Mesothelial cell of epicardium (in vitro differentiated cells): ENCODE data around the gene SLX4IP. TPM values are rescaled to one million over a fixed set of nuclear protein-coding genes. Genes with fewer than 3 reads are reported as not detected.
A peak's percentile ranks its signal among the peaks of the same experiment; 100 is the strongest.

ENCODE experiments used
- DNase-seq, 2 experiments: peaks; one replicate each; pipeline ENCODE4 v3.0.0; 2021; ENCODE audit warnings: low spot score in 2 of 2; ENCODE audit not compliant: unreplicated experiment in 2 of 2
- H3K27ac Mint-ChIP-seq: 2 replicates; pipeline ENCODE4 v1.8.0; 2021; ENCODE audit warnings: mixed read lengths
- H3K27me3 Mint-ChIP-seq: 2 replicates; pipeline ENCODE4 v1.8.0; 2021; ENCODE audit warnings: low read depth, mixed read lengths
- H3K36me3 Mint-ChIP-seq: 2 replicates; pipeline ENCODE4 v1.8.0; 2021; ENCODE audit warnings: mixed read lengths
- H3K4me1 Mint-ChIP-seq: 2 replicates; pipeline ENCODE4 v1.8.0; 2021; ENCODE audit warnings: mixed read lengths
- H3K4me3 Mint-ChIP-seq: 2 replicates; pipeline ENCODE4 v1.8.0; 2021; ENCODE audit warnings: mild to moderate bottlenecking, moderate library complexity, mixed read lengths
- H3K9me3 Mint-ChIP-seq: 2 replicates; pipeline ENCODE4 v1.8.0; 2021; ENCODE audit warnings: mixed read lengths
- CTCF ChIP-seq: fragments of 200-600 bp; sonication (generic); IDR thresholded peaks from one replicate; pipeline ENCODE4 v1.5.0; 2021; ENCODE audit warnings: antibody characterized with exemption; ENCODE audit not compliant: unreplicated experiment
- total RNA-seq: library from RNA; stranded (reverse); gene quantifications from 3 replicates; pipeline ENCODE4 v1.2.1, GENCODE V29; 2021

SLX4IP gene
- total RNA-seq, 1 donor from 2014 or later = 10.4 TPM

DNA sequence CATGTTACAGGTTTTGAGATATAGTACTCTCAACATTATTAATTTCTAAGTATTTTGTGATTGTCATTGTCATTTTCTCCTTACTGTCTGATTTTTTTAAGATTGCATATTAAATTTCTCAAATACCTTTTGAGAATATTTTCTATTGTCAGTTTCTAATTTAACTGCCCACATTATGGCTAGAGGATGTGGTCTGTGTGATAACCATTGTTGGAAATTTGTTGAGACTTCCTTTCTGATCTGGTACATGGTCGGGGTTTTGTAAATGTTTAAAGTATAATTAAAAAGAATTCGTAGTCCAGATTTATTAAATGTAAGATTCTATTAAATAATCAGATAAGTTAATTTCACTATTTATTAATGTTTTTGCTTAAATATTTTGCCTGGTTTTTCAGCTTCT, 60.1 kb downstream of the SLX4IP start:
- H3K27ac Mint-ChIP-seq = no peak overlapping the region
- H3K9me3 Mint-ChIP-seq = no peaks in the 10 kb centered on the region

GRCh38 chr20:10496465-10496864, 61.4 kb downstream of the SLX4IP start:
- no peak for DNase-seq

More for the DNA sequence above, 60.1 kb downstream of the SLX4IP start:
- H3K4me1 Mint-ChIP-seq = peaks cover 9% of the 10 kb centered on the region
- no peaks in the 10 kb centered on the region for H3K27me3 Mint-ChIP-seq
- H3K4me3 Mint-ChIP-seq = no peak overlapping the region
- TF ChIP-seq CTCF = no peak
- H3K36me3 Mint-ChIP-seq = no peaks in the 10 kb centered on the region
- no peak for DNase-seq

DNA sequence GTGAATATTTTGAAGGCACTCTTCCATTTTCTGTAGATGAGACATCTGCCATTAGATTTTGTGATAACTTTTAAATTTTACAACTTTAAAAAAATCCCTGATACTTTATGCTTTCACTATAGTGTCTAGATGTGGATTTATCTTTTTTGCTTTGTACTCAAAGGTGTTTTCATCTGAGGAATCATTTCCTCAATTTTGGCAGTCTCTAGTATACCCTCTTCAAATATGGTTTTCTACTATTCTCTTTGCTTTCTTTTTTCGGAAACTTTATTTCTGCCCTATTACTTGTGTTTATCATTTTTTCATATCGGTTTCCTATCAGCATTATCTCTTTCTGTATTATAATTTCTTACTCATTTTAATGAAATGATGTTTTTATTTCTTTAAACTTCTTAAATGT, 62.2 kb downstream of the SLX4IP start:
- no peak for TF ChIP-seq CTCF
- H3K4me1 Mint-ChIP-seq = peaks cover 19% of the 10 kb centered on the region
- no peak for DNase-seq
- H3K9me3 Mint-ChIP-seq = no peaks in the 10 kb centered on the region
- no peak overlapping the region for H3K4me3 Mint-ChIP-seq
- no peaks in the 10 kb centered on the region for H3K27me3 Mint-ChIP-seq
- H3K36me3 Mint-ChIP-seq = no peaks in the 10 kb centered on the region
- H3K27ac Mint-ChIP-seq = no peak overlapping the region

More at GRCh38 chr20:10496465-10496864, 61.4 kb downstream of the SLX4IP start:
- no peaks in the 10 kb centered on the region for H3K36me3 Mint-ChIP-seq
- no peak overlapping the region for H3K27ac Mint-ChIP-seq
- H3K27me3 Mint-ChIP-seq = no peaks in the 10 kb centered on the region
- no peak overlapping the region for H3K4me3 Mint-ChIP-seq
- no peaks in the 10 kb centered on the region for H3K9me3 Mint-ChIP-seq
- TF ChIP-seq CTCF = no peak
- peaks cover 16% of the 10 kb centered on the region for H3K4me1 Mint-ChIP-seq

GRCh38 chr20:10497791-10498190, 62.7 kb downstream of the SLX4IP start:
- Mint-ChIP-seq H3K4me3 (no peak overlapping the region), H3K27me3 (no peaks in the 10 kb centered on the region), H3K36me3 (no peaks in the 10 kb centered on the region), H3K27ac (no peak overlapping the region), H3K4me1 (peaks cover 21% of the 10 kb centered on the region), H3K9me3 (no peaks in the 10 kb centered on the region)
- TF ChIP-seq CTCF = no peak
- DNase-seq = no peak

DNA sequence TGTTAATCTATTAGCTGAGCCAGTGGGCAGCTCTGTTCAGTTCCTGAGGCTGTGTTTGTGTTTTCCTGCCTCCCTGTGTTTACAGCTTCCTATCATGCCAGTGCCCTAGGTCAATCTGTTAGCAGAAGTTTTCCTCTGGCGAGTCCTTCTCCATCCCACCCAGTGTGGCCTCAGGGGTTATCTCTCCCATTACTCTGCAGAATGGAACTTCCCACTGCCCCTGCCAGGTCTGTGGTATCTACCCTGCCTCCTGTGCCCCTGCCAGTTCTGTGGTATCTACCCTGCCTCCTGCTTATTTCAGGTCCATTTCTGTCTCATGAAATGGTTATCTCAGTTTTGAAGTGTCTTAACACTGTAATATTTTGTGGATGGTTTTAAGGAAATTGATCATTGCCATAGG, 63.1 kb downstream of the SLX4IP start:
- no peaks in the 10 kb centered on the region for H3K9me3 Mint-ChIP-seq
- no peak overlapping the region for H3K27ac Mint-ChIP-seq
- DNase-seq = no peak
- H3K27me3 Mint-ChIP-seq = no peaks in the 10 kb centered on the region
- no peaks in the 10 kb centered on the region for H3K36me3 Mint-ChIP-seq
- no peak overlapping the region for H3K4me3 Mint-ChIP-seq
- H3K4me1 Mint-ChIP-seq = peaks cover 21% of the 10 kb centered on the region
- TF ChIP-seq CTCF = no peak

DNA sequence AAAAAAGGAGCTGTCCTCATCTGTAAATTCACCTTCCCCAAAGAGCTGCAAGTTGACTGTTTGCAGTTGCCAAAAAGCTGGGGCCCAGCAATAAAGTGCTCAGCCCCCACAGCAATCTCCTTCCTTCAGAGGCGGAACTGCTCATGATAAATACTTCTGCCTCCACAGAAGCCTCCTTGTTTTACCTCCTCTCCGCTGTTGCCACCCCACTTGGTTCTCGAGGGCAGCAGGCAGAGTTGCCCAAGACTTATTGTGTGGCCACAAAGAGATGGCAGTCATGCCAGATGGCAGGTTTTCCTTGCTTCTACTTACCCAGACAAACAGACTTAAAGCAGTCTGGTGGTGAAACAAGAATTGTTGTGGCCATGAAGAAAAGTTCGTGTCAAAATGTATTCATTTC, 66.3 kb downstream of the SLX4IP start:
- no peak overlapping the region for H3K4me3 Mint-ChIP-seq
- H3K27ac Mint-ChIP-seq = peak overlapping the region; percentile 35
- H3K27me3 Mint-ChIP-seq = no peaks in the 10 kb centered on the region
- no peaks in the 10 kb centered on the region for H3K9me3 Mint-ChIP-seq
- no peak for TF ChIP-seq CTCF
- no peaks in the 10 kb centered on the region for H3K36me3 Mint-ChIP-seq
- peaks cover 44% of the 10 kb centered on the region for H3K4me1 Mint-ChIP-seq
- DNase-seq = no peak
